IMR-90 (cell line): ENCODE measurements around the gene MRTO4. TPM values are rescaled to one million over a fixed set of nuclear protein-coding genes. Genes with fewer than 3 reads are reported as not detected.

Experiments used
- ATAC-seq: fragments of 200-7000 bp; cut with Tn5 transposase; 2 replicates; pipeline ENCODE4 v1.9.1; 2020; ENCODE audit warnings: low read depth, mild to moderate bottlenecking, moderate library complexity
- BruUV-seq: library from RNA; stranded (reverse); fragments of 400-500 nt; replicated peaks from 2 replicates; lab custom pipeline; 2021; lab: Mats Ljungman, UMichigan
- CTCF ChIA-PET: fragments of 300-600 bp; formaldehyde crosslinking; extraction: SDS; loops from one replicate; lab custom pipeline; 2021; ENCODE audit warnings: antibody characterized with exemption; lab: Yijun Ruan, JAX
- POLR2A ChIA-PET: fragments of 300-600 bp; sonication (Branson Sonifier 250); formaldehyde crosslinking; loops from one replicate; lab custom pipeline; 2022; ENCODE audit warnings: antibody characterized with exemption; ENCODE audit not compliant: unreplicated experiment; lab: Charles Lee
- DNase-seq: peaks from one replicate; pipeline ENCODE4 v3.0.0; 2013
- H2AFZ ChIP-seq: replicated peaks from 2 replicates; pipeline ENCODE3; 2013; ENCODE audit warnings: low read length, mild to moderate bottlenecking; ENCODE audit not compliant: poor library complexity
- H2AK5ac ChIP-seq: 2 replicates; pipeline ENCODE4 v1.6.1; 2013; ENCODE audit warnings: low read depth, low read length, inconsistent platforms
- H2AK9ac ChIP-seq: replicated peaks from 2 replicates; pipeline ENCODE3; 2013; ENCODE audit warnings: mild to moderate bottlenecking, low read depth, low read length, moderate library complexity; ENCODE audit not compliant: poor library complexity
- H2BK120ac ChIP-seq: 2 replicates; pipeline ENCODE4 v1.6.1; 2013; ENCODE audit warnings: low read depth, low read length, inconsistent platforms
- H2BK15ac ChIP-seq: 3 replicates; pipeline ENCODE4 v1.6.1; 2013; ENCODE audit warnings: low read depth, low read length, inconsistent platforms
- H2BK20ac ChIP-seq: 2 replicates; pipeline ENCODE4 v1.6.1; 2013; ENCODE audit warnings: low read depth, mild to moderate bottlenecking, inconsistent platforms, low read length, moderate library complexity
- H2BK5ac ChIP-seq: 2 replicates; pipeline ENCODE4 v1.6.1; 2013; ENCODE audit warnings: mild to moderate bottlenecking, low read depth, low read length, inconsistent platforms; ENCODE audit not compliant: poor library complexity, severe bottlenecking
- H3K14ac ChIP-seq: replicated peaks from 2 replicates; pipeline ENCODE4 v1.6.1; 2013; ENCODE audit warnings: low read depth, low read length, inconsistent platforms
- H3K18ac ChIP-seq: 2 replicates; pipeline ENCODE4 v1.6.1; 2013; ENCODE audit warnings: low read depth, low read length, control low read depth
- H3K23ac ChIP-seq: 2 replicates; pipeline ENCODE4 v1.6.1; 2013; ENCODE audit warnings: low read depth, low read length, inconsistent platforms
- H3K27ac ChIP-seq: 2 replicates; pipeline ENCODE4 v1.5.1; 2013; ENCODE audit warnings: mild to moderate bottlenecking, control low read depth, low read length; ENCODE audit not compliant: insufficient read depth
- H3K27me3 ChIP-seq: 2 replicates; pipeline ENCODE4 v1.6.1; 2013; ENCODE audit warnings: low read length; ENCODE audit not compliant: control insufficient read depth, insufficient read depth
- H3K36me3 ChIP-seq: 2 replicates; pipeline ENCODE4 v1.6.1; 2013; ENCODE audit warnings: low read length, mixed read lengths; ENCODE audit not compliant: control insufficient read depth, insufficient read depth
- H3K4ac ChIP-seq: 2 replicates; pipeline ENCODE4 v1.6.1; 2013; ENCODE audit warnings: low read depth, low read length, inconsistent platforms
- H3K4me1 ChIP-seq: 2 replicates; pipeline ENCODE4 v1.6.1; 2013; ENCODE audit warnings: low read length, mixed read lengths; ENCODE audit not compliant: control insufficient read depth, insufficient read depth
- H3K4me2 ChIP-seq: 2 replicates; pipeline ENCODE4 v1.6.1; 2013; ENCODE audit warnings: low read depth, mild to moderate bottlenecking, control low read depth, low read length, moderate library complexity
- H3K4me3 ChIP-seq: 2 replicates; pipeline ENCODE4 v1.5.1; 2013; ENCODE audit warnings: low read depth, mild to moderate bottlenecking, control low read depth, low read length, moderate library complexity; ENCODE audit not compliant: insufficient read depth
- H3K56ac ChIP-seq: 2 replicates; pipeline ENCODE4 v1.6.1; 2013; ENCODE audit warnings: low read length, inconsistent platforms; ENCODE audit not compliant: insufficient read depth; ENCODE audit errors: extremely low read depth
- H3K79me1 ChIP-seq, 2 experiments: 2 replicates each; pipeline ENCODE4 v1.6.1; 2013; ENCODE audit warnings: low read length in 2 of 2, inconsistent platforms in 1 of 2, low read depth in 1 of 2
- H3K9ac ChIP-seq: 2 replicates; pipeline ENCODE4 v1.6.1; 2013; ENCODE audit warnings: low read depth, low read length, control low read depth
- H3K9me1 ChIP-seq: 2 replicates; pipeline ENCODE4 v1.6.1; 2013; ENCODE audit warnings: low read length, inconsistent platforms; ENCODE audit not compliant: insufficient read depth
- H3K9me3 ChIP-seq: 2 replicates; pipeline ENCODE4 v1.6.1; 2013; ENCODE audit warnings: low read length; ENCODE audit not compliant: control insufficient read depth, insufficient read depth
- H4K20me1 ChIP-seq: 2 replicates; pipeline ENCODE4 v1.6.1; 2013; ENCODE audit warnings: low read length, inconsistent platforms; ENCODE audit not compliant: insufficient read depth
- H4K5ac ChIP-seq: 2 replicates; pipeline ENCODE4 v1.6.1; 2013; ENCODE audit warnings: mild to moderate bottlenecking, low read depth, low read length, control low read depth
- H4K8ac ChIP-seq, 2 experiments: 2 replicates each; pipeline ENCODE4 v1.6.1; 2013; ENCODE audit warnings: low read depth in 2 of 2, low read length in 2 of 2, control low read depth in 1 of 2, inconsistent platforms in 1 of 2
- H4K91ac ChIP-seq: 2 replicates; pipeline ENCODE4 v1.6.1; 2013; ENCODE audit warnings: low read depth, low read length, inconsistent platforms; ENCODE audit not compliant: insufficient read depth
- BHLHE40 ChIP-seq: fragments of 150-350 bp; IDR thresholded peaks from 2 replicates; pipeline ENCODE4 v1.6.1; 2016; ENCODE audit warnings: mild to moderate bottlenecking, low read depth, low read length
- CEBPB ChIP-seq: IDR thresholded peaks from 2 replicates; pipeline ENCODE4 v1.6.1; 2012; ENCODE audit warnings: low read depth, low read length, improper control_type of control experiment
- CHD1 ChIP-seq: IDR thresholded peaks from 2 replicates; pipeline ENCODE4 v1.6.1; 2012; ENCODE audit warnings: low read depth, low read length, improper control_type of control experiment
- CTCF ChIP-seq: conservative IDR thresholded peaks from 2 replicates; pipeline ENCODE4 v1.5.1; 2012; ENCODE audit warnings: mild to moderate bottlenecking, low read depth, low read length, improper control_type of control experiment
- ELK1 ChIP-seq: fragments of 150-350 bp; IDR thresholded peaks from 2 replicates; pipeline ENCODE4 v1.6.1; 2016; ENCODE audit warnings: low read depth, mild to moderate bottlenecking, low read length, moderate library complexity, borderline replicate concordance
- FOS ChIP-seq: fragments of 150-350 bp; IDR thresholded peaks from 2 replicates; pipeline ENCODE4 v1.6.1; 2016; ENCODE audit warnings: low read depth, low read length
- MAFK ChIP-seq: IDR thresholded peaks from 2 replicates; pipeline ENCODE4 v1.6.1; 2012; ENCODE audit warnings: low read depth, low read length, improper control_type of control experiment
- MAZ ChIP-seq: IDR thresholded peaks from 2 replicates; pipeline ENCODE4 v1.6.1; 2012; ENCODE audit warnings: low read depth, mild to moderate bottlenecking, low read length, improper control_type of control experiment, moderate library complexity, borderline replicate concordance
- MXI1 ChIP-seq: IDR thresholded peaks from 2 replicates; pipeline ENCODE4 v1.6.1; 2012; ENCODE audit warnings: low read depth, mild to moderate bottlenecking, low read length, moderate library complexity, borderline replicate concordance
- NFE2L2 ChIP-seq: fragments of 150-350 bp; IDR thresholded peaks from 2 replicates; pipeline ENCODE4 v1.6.1; 2016; ENCODE audit warnings: low read depth, mild to moderate bottlenecking, low read length
- POLR2A ChIP-seq: IDR thresholded peaks from 2 replicates; pipeline ENCODE4 v1.6.1; 2012; ENCODE audit warnings: mild to moderate bottlenecking, low read depth, low read length
- RAD21 ChIP-seq: IDR thresholded peaks from 2 replicates; pipeline ENCODE4 v1.6.1; 2012; ENCODE audit warnings: low read length, improper control_type of control experiment
- RCOR1 ChIP-seq: IDR thresholded peaks from 2 replicates; pipeline ENCODE4 v1.6.1; 2012; ENCODE audit warnings: mild to moderate bottlenecking, low read length, improper control_type of control experiment; ENCODE audit not compliant: insufficient replicate concordance
- RFX5 ChIP-seq: IDR thresholded peaks from 2 replicates; pipeline ENCODE4 v1.8.0; 2012; ENCODE audit warnings: low read depth, mild to moderate bottlenecking, low read length, moderate library complexity
- SMC3 ChIP-seq: fragments of 150-350 bp; IDR thresholded peaks from 2 replicates; pipeline ENCODE4 v1.6.1; 2016; ENCODE audit warnings: low read depth, mild to moderate bottlenecking, antibody characterized with exemption, low read length, moderate library complexity
- USF2 ChIP-seq: fragments of 150-350 bp; IDR thresholded peaks from 2 replicates; pipeline ENCODE4 v1.6.1; 2017; ENCODE audit warnings: mild to moderate bottlenecking, antibody characterized with exemption, low read length, low read depth
- WGBS, 2 experiments: methylation state at CpG; one replicate each; pipeline versions ENCODE4 v1.1.5 to v1.1.7; 2013; ENCODE audit warnings: missing lambda C conversion rate in 2 of 2; ENCODE audit not compliant: insufficient read length in 1 of 2; ENCODE audit errors: extremely low coverage in 2 of 2; 5-methylcytosine and 5-hydroxymethylcytosine counted together
- dilution Hi-C: fragments of 300-500 bp; cut with HindIII; formaldehyde crosslinking; loops from one replicate; pipeline ENCODE4 v1.14.3; 2018; ENCODE audit warnings: low sequenced_read_pairs; ENCODE audit not compliant: unreplicated experiment
- in situ Hi-C: fragments of 300-500 bp; cut with MboI; formaldehyde crosslinking; loops from 3 replicates; pipeline ENCODE4 v1.14.3; 2019; ENCODE audit warnings: low sequenced_read_pairs, inconsistent platforms, mixed read lengths
- intact Hi-C: fragments of 100-400 bp; cut with micrococcal nuclease; formaldehyde crosslinking; loops from 2 replicates; pipeline ENCODE4 v1.10.0; 2022
- polyA plus RNA-seq, 3 experiments: library from polyadenylated mRNA; depleted of rRNA; stranded (reverse); fragments of >200 nt; gene quantifications; 2 replicates each; pipeline ENCODE4 v1.2.3, GENCODE V29; 2012; ENCODE audit warnings: low replicate concordance in 1 of 3
- total RNA-seq: library from RNA; depleted of rRNA; stranded (reverse); fragments of >200 nt; gene quantifications from 2 replicates; pipeline ENCODE4 v1.2.3, GENCODE V29; 2012

MRTO4 gene
- total and polyA plus RNA-seq, 2 of the 4 experiments (the other 2 are of a cell fraction): 48.0 to 58.1 TPM

- 100% methylated on average over 1 of the region's 7 CpGs; no CpG with 5 or more reads in 1 of the 2 experiments for WGBS, 2 experiments
- Histone ChIP-seq H3K79me1 (peaks cover 8 to 10% of the 10 kb centered on the region in 2 experiments; a peak in 2 of 4 replicates), H4K5ac (no peak overlapping the region), H3K27ac (no peak overlapping the region), H2AK9ac (no peak overlapping the region), H3K4me2 (no peak overlapping the region), H3K9me3 (no peaks in the 10 kb centered on the region), H3K56ac (no peak overlapping the region), H3K9me1 (no peaks in the 10 kb centered on the region), H3K23ac (no peak overlapping the region), H2BK20ac (no peak overlapping the region), H3K9ac (no peak overlapping the region), H2AFZ (no peak overlapping the region), H3K27me3 (no peaks in the 10 kb centered on the region), H3K4ac (no peak overlapping the region), H3K18ac (no peak overlapping the region), H2BK15ac (no peak overlapping the region), H3K4me1 (no peaks in the 10 kb centered on the region), H3K4me3 (no peak overlapping the region), H2BK120ac (no peak overlapping the region), H3K36me3 (peaks cover 70% of the 10 kb centered on the region), H4K91ac (no peak overlapping the region), H2AK5ac (no peak overlapping the region), H4K20me1 (peaks cover 4% of the 10 kb centered on the region; the same call in 1 of the 2 replicates), H4K8ac (no peak overlapping the region), H3K14ac (no peak overlapping the region), H2BK5ac (no peak overlapping the region)
- POLR2A ChIA-PET: no interaction called here
- BruUV-seq: no TSS peak
- dilution Hi-C loops: no loop called here
- DNase-seq: no peak
- CTCF ChIA-PET: interaction anchor here (1.3 kb wide), 1 partner anchor 12 kb away, joined by 4 read pairs; the partner anchor contains the start of genes EMC1 and MRTO4
- no peak for TF ChIP-seq USF2
- no peak for TF ChIP-seq CEBPB
- TF ChIP-seq SMC3: no peak
- TF ChIP-seq CTCF: no peak
- no peak for TF ChIP-seq RFX5
- no peak for TF ChIP-seq POLR2A
- TF ChIP-seq RAD21: no peak
- TF ChIP-seq FOS: no peak
- no peak for TF ChIP-seq RCOR1
- no peak for TF ChIP-seq MAFK
- no peak for TF ChIP-seq ELK1
- no peak for TF ChIP-seq MAZ
- TF ChIP-seq NFE2L2: no peak
- no peak for TF ChIP-seq BHLHE40
- no peak for TF ChIP-seq MXI1
- TF ChIP-seq CHD1: no peak
- in situ Hi-C loops: no loop called here
- no peak for ATAC-seq
- intact Hi-C loops: loop anchor here (2.0 kb wide), 2 partner anchors 61 to 327 kb away; no protein-coding TSS in a partner anchor
Measured at GRCh38 chr1:19239876-19240275, 11.7 kb upstream of the MRTO4 start.
